ENCODE data around the gene TNK2.
"Not testable (repeated sequence)": the region's sequence is repeated elsewhere in the genome, so short reads cannot be mapped to it uniquely, and the experiment has no call there.

Gene TNK2

DNA sequence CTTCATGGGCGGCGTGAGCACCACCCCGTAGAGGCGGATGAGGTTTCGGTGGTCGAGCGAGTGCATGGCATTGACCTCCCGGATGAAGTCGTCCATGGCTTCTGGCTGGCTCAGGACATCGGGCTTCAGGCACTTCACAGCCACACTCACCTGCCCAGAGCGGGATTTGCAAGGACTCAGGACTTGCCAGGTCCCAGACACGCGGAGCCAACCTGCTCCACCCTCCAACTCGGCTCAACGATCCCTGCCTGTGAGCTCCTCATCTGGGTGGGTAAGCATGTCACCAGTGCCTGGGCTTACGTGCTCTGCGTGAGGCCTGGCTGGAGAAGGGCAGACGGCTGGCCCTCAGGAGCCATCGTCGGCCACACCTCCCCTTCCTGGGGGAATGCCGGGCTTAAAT, 25.2 kb downstream of the TNK2 start:
- DNase-seq, result no peak

DNA sequence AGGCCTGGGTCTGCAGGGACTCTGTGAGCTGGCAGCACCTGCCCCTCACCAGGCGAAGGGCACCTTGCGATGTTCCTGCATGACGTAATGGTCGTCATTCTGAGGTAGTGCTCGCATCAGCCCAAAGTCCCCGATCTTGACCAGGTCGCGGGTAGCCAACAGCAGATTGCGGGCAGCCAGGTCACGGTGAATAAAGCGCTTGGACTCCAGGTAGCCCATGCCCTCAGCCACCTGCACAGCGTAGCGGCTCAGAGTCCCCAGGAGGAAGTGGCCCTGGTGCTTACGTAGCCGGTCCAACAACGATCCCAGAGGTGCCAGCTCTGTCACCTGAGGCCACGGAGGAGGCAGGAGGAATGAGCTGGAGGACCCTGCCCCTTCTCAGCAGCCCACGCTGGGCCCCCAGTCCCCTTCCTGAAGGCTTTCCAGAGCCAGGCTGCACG, 26.3 kb downstream of the TNK2 start:
- no peak for DNase-seq

GRCh38 chr3:195881276-195881988, 26.9 kb downstream of the TNK2 start:
- no peak for DNase-seq

GRCh38 chr3:195880037-195880431, 28.3 kb downstream of the TNK2 start:
- DNase-seq, result no peak

DNA sequence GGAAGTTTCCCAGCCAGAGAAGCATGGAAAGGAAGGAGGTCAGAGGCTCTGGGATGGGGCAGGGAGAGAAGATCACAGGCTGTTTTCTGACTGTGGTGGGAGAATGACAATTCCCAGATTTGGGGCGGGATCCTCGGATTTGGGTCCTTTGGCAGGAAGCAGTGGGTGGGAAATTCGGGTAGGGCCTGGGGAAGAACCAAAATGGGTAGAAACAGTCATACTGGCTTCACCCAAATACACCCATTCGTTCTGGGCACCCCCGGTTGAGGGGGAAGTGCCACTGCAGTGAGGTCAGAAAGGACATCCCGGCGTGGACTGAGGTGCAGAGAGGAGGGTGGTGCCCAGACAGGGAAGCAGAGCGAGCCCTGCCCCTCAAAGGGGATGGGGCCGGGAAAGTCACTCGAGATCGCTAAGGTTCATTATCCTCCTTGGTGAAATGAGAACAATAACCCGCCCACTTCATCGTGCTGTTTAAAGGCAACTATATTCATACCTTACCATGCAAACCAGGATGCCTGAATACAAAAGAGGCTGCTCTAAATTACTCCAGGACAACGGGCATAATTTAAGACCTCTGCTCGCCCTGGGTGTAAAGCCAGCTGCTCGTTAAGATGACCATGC, 28.8 kb downstream of the TNK2 start:
- no peak for DNase-seq

DNA sequence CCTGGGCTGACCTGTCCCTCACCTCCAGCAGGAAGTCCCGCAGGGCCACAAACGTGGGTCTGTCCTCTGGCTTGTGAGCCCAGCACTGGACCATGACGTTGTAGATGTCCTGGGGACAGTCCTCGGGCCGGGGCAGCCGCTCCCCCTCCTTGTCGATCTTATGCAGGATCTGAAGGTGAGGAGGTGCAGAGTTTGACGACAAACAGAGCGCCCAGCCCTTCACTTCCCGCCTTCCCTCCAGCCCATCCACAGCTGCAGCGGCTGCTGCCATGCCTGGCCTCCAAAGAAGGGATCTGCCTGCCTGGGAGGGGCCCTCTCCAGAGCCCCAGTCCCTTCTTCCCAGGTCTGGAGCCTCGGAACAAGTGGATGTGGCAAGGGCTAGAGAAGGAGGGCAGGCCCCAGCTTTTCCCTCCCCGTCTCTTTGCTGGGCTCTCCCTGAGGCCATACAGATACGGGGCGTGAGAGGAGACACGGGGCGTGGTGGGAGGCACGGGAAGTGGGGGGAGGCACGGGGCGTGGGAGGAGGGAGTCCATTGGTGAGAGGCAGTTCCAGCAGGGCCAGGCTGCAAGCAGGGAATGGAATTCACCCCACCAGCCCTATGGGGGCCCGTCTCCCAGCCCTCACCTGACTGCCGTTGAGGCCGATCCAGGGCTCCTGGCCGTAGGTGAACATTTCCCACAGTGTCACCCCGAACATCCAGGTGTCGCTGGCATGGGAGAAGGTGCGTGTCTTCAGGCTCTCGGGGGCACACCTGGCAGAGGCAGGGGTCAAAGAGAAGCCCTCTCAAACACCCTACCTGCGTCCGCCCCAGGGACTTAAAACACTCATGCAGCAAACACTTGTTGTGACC, 29.7 kb downstream of the TNK2 start:
- DNase-seq, result no peak

GRCh38 chr3:195877767-195878423, 30.5 kb downstream of the TNK2 start:
- no peak for DNase-seq

DNA sequence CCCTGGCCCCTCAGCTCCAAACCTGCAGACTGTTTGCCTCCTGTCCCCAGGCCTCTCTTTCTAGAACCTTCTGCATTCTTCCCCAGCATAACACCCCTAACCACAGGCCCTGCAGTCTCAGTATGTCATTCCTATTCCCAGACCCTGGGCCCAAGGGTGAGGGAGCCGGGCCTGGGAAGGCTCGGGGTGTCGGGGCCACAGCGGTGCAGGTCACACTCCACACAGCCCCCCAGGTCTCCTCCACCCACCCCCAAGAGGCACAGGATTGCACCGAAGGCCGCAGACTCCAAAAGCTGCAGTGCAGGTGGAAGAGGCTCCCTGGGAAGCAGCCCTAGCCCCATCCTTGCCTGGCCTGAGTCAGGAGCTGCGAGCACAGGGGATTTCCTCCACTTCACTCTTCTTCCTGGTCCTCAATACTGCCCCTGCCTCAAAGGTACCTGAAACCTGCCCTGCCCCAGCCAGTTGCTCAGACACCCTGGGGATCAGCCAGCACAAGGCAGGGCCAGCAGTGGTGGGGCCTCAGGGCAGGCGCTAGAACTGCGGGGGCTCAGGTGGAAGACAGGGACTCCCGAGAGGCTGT, 31.1 kb downstream of the TNK2 start:
- DNase-seq, result no peak

- DNase-seq, result no peak
Measured at GRCh38 chr3:195876297-195877064, 31.9 kb downstream of the TNK2 start.

DNA sequence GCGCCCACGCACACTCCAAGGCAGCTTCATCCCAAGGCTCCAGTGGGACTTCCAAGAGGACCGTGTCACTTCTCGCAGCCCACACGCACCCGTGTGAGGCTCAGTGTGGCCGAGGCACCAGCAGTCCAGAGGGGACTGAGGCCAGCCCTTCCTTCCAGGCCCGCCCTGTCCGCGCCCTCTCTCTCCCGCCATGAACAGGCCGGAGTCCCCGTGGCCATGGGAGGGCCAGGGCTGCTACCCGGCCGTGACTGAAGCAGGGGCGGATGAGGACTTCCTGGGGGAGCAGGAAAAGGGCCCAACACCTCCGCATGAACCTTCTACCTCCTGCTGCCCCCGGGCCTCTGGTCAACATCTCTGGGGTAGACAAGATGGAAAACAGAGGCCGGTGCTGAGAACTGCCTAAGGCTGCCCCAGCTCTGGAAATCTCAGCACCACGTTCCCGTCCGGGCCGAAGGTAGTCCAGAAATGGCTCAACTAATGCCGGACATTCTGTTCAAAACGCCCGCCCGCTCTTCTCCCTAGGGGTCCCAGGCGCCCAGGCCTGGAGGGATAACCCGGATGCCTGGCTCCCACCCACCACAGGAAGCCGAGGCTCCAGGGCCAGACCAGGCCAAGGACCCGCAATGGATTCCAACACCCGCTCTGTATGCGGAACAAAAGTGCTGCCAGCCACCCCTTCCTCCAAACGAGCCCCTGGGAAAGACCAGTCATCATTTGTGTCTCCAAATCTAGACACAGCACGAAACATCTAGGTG, 32.7 kb downstream of the TNK2 start:
- DNase-seq, result no peak

DNA sequence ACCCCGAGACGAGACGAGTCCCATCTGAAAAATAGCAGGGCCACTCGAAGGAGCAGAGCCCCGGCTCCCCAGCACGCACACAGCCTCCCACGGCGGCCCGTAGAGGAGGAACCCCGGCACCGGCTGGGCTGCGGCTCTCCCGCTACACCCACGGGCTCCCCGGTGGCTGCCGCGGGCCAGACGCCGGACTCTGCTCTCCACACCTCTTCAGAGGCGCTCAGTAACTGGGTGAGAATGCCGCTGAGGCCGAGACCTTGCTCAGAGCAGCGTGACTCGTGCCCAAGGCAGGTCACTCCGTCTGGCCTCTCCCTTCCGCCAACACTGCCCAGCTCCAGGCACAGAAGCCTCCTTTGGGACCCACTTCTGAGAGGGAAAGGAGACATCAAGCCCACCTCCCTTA, 34.4 kb downstream of the TNK2 start:
- DNase-seq, result no peak

DNA sequence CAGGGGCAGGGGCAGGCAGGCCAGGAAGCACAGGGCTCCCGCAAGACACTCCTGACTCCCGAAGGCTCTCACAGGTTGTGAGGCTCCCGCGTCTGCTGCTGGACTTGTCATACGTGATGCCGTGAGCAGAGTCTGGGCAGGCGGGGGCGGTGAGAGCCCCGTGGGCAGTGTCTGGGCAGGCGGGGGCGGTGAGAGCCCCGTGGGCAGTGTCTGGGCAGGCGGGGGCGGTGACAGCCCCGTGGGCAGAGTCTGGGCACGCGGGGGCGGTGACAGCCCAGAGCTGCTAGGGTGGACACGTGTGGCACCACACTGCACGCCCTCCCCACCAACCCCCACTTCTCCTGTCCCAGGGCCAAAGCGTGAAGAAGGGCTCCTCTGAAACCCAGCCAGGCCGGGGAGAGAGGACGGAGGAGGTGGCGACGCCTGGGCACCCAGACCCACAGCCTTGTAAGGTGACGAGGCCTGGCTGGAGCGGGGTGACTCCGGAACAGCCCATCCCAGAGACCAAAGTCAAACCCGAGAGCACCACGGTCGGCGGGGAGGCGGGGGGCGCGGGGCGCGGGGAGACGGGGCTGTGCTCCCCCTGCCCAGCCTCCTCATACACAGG, 35.0 kb downstream of the TNK2 start:
- no peak for DNase-seq

- DNase-seq, result no peak
Measured at GRCh38 chr3:195872800-195873199, 35.6 kb downstream of the TNK2 start.

DNA sequence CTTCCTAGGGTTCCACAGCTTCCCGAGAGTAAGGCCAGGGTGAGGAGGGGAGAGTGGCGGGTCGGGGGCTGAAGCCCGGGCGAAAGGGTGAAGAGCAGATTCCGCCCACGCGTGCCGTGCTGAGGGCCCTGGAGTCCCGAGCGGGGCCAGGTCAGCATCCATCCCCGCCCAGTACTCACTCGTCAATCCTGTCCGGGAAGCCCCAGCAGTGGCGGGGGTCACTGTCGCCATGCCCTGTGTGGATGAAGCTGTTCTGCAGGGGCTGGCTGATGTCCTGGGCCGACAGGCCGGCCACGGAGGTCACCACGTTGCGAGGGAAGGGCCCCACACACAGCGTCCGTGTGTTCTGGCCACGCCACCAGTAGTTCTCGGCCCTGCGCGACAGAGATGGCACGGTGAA, 36.3 kb downstream of the TNK2 start:
- no peak for DNase-seq

DNA sequence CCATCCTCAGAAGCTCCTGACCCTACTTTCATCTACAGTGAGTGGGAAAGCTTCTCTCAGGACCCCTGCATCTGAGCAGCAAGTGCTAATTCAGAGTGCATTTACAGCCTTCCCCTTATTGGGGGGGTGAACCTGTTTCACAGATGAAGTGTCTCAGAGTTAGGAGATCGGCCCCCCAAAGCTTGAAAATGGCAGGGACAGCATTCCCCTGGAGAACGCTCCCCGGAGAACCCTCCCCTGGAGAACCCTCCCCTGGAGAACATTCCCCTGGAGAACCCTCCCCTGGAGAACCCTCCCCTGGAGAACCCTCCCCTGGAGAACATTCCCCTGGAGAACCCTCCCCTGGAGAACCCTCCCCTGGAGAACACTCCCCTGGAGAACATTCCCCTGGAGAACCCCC, 36.7 kb downstream of the TNK2 start:
- not testable (repeated sequence) for DNase-seq

GRCh38 chr3:195870937-195871336, 37.4 kb downstream of the TNK2 start:
- no peak for DNase-seq

DNA sequence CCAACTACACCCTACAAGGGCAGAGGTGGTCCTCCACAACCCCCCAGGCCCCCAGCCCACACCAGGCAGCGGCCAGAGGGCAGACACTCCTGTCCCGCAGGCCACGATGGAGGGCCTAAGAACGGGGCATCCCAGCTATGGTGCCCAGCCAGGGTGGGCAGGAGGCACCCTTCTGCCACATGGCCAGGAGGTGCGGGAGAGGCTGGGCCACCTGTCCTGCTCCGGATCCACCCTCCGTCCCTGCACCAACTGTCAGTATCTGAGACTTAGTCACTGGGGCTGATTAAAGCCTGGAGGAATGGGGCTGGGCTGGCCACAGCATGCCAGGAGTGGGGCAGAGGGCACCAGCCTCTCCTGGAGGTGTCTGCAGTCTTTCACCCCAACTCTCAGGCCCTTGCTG, 37.9 kb downstream of the TNK2 start:
- DNase-seq, result no peak

DNA sequence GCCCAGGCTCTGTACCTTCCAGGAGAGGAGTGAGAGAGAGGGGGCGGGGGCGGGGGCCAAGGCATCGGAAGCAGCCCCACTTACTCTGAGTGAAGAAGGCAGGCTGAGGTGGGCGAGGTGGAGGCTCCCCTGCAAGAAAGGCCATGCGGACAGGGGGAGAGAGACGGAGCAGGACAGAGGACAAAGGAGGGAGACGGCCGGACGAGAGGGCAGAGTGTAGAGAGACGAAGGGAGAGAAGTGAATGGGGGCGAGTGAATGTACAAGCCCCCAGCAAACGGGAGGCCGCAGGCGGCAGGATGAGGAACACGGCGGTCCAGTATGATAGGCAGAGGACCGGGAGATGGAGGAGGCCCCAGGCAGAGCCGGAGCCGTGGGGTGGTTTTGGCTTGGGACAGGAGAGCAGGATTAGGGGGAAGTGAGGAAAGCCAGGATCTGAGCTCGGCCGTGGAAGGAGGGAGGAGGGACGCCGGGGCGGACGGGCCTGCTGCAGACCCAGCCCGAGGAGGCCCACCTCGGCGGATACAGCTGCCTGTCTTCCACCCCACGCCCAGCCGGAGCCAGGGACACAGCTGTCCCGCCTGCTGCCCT, 38.8 kb downstream of the TNK2 start:
- DNase-seq, result no peak

DNA sequence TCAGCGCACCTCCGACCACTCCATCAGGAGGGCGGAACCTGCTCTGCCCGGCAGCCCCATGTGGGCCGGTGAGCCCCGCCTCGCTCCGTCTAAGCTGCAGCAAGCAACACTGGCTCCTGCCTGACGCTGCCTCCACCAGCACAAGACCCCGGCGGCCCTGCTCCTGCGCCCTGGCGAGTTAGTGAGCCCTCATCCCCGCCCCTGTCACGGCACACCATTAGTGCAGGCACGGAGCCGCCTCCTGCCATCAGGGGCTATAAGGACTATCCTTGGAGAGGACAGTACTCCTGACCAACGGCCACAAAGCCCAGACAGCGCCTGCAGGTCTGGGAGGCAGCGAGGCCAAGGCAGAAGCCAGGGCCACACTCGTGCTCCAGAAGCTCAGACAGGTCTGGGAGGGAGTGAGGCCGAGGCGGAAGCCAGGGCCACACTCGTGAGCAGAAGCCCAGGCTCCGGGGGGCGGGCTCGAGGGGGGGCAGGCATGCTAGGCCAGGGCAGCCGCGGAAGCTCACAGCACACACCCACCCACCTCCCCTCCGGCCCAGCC, 39.4 kb downstream of the TNK2 start:
- DNase-seq, result no peak

- no peak for DNase-seq
Measured at GRCh38 chr3:195868336-195868865, 40.0 kb downstream of the TNK2 start.
